GM19238 (cell line): ENCODE results near the gene ITCH.
A peak's percentile ranks its signal among the peaks of the same experiment; 100 is the strongest.
"Not testable (repeated sequence)": the region's sequence is repeated elsewhere in the genome, so short reads cannot be mapped to it uniquely, and the experiment has no call there.

ENCODE experiments used
- DNase-seq: peaks from one replicate; pipeline ENCODE4 v3.0.0; 2011; ENCODE audit warnings: low spot score; ENCODE audit not compliant: insufficient read length

The ITCH gene

GRCh38 chr20:34377072-34377847, 14.2 kb downstream of the ITCH start:
- DNase-seq = no peak

GRCh38 chr20:34382174-34382573, 19.1 kb downstream of the ITCH start:
- no peak for DNase-seq

GRCh38 chr20:34382877-34383455, 19.9 kb downstream of the ITCH start:
- not testable (repeated sequence) for DNase-seq

- no peak for DNase-seq
Observed at GRCh38 chr20:34385464-34385863, 22.4 kb downstream of the ITCH start.

GRCh38 chr20:34388000-34388399, 24.9 kb downstream of the ITCH start:
- no peak for DNase-seq

- no peak for DNase-seq
Observed at GRCh38 chr20:34388678-34389077, 25.6 kb downstream of the ITCH start.

- DNase-seq = no peak
Observed at GRCh38 chr20:34389206-34389953, 26.3 kb downstream of the ITCH start.

GRCh38 chr20:34389954-34390555, 27.0 kb downstream of the ITCH start:
- DNase-seq = no peak

GRCh38 chr20:34396408-34396807, 33.3 kb downstream of the ITCH start:
- no peak for DNase-seq

GRCh38 chr20:34397096-34397495, 34.0 kb downstream of the ITCH start:
- no peak for DNase-seq

GRCh38 chr20:34400776-34401175, 37.7 kb downstream of the ITCH start:
- DNase-seq = not testable (repeated sequence)

- DNase-seq = no peak
Observed at GRCh38 chr20:34401741-34402455, 38.8 kb downstream of the ITCH start.

- no peak for DNase-seq
Observed at GRCh38 chr20:34402461-34402860, 39.4 kb downstream of the ITCH start.

- no peak for DNase-seq
Observed at GRCh38 chr20:34403063-34403827, 40.2 kb downstream of the ITCH start.

- peak; percentile 9 for DNase-seq
Observed at GRCh38 chr20:34403908-34404307, 40.8 kb downstream of the ITCH start.

GRCh38 chr20:34404803-34405202, 41.7 kb downstream of the ITCH start:
- no peak for DNase-seq

GRCh38 chr20:34405247-34405651, 42.2 kb downstream of the ITCH start:
- DNase-seq = peak; percentile 19

- not testable (repeated sequence) for DNase-seq
Observed at GRCh38 chr20:34405942-34406341, 42.9 kb downstream of the ITCH start.

GRCh38 chr20:34407962-34408474, 44.9 kb downstream of the ITCH start:
- DNase-seq = no peak

GRCh38 chr20:34410336-34410735, 47.3 kb downstream of the ITCH start:
- DNase-seq = no peak
